ENCODE measurements around the gene PRDM5. TPM values are rescaled to one million over a fixed set of nuclear protein-coding genes. Genes with fewer than 3 reads are reported as not detected.

Gene PRDM5
- total and polyA plus RNA-seq, 9 of the 15 experiments (the other 6 are each of a cell fraction or from before 2014, with no cell fraction given) = not detected

DNA sequence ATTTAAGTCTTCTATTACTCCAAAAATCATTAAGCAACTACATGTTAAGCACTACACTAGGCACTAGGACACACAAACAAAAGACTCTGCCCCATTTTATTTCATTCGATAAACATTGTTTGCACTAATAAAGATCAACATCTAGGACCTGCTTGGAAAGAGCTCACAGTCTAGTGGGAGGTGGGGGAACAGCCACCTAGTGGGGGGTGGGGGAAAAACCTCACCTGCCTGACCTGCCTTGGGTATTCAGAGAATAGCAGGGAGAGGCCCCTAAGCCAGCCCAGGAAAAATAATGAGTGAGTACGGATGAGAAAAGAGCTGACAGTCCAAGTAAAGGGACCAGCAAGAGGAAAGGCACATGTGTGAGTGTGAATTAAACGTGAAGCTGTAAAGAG lies 52.2 kb downstream of the PRDM5 start:
- H3K9me3 ChIP-seq (replicated peaks; ENCODE audit: control insufficient read depth, insufficient read depth, low read depth, low read length) = no peaks in the 10 kb centered on the region
- 4% methylated on average over 2 of the region's 3 CpGs for WGBS (ENCODE audit: insufficient coverage, low coverage, missing lambda C conversion rate)

More for the DNA sequence above, 52.2 kb downstream of the PRDM5 start:
- ChIA-PET CTCF (ENCODE audit: low intra/inter-chr PET ratio) (no interaction called here), POLR2A (no interaction called here)
- H2AFZ ChIP-seq (ENCODE audit: low read depth, low read length) = no peak overlapping the region
- no peaks in the 10 kb centered on the region for H4K20me1 ChIP-seq (replicated peaks; ENCODE audit: control insufficient read depth, insufficient read depth, low read length)
- H3K27ac ChIP-seq (ENCODE audit: extremely low read depth, low read depth, low read length) = no peak overlapping the region
- H3K27me3 ChIP-seq (ENCODE audit: control insufficient read depth in 2 of 2, insufficient read depth in 2 of 2, low read length in 2 of 2) = no peaks in the 10 kb centered on the region
- no peak for FAIRE-seq
- no peak overlapping the region for H3K4me2 ChIP-seq (ENCODE audit: insufficient read depth, low read length)
- no peak for DNase-seq (ENCODE audit: extremely low read depth in 1 of 4, low spot score in 3 of 4)
- BruUV-seq (replicated peaks) = no TSS peak
- H3K79me2 ChIP-seq (ENCODE audit: control insufficient read depth, insufficient read depth, low read length) = no peaks in the 10 kb centered on the region
- TF ChIP-seq, protein P1, sequence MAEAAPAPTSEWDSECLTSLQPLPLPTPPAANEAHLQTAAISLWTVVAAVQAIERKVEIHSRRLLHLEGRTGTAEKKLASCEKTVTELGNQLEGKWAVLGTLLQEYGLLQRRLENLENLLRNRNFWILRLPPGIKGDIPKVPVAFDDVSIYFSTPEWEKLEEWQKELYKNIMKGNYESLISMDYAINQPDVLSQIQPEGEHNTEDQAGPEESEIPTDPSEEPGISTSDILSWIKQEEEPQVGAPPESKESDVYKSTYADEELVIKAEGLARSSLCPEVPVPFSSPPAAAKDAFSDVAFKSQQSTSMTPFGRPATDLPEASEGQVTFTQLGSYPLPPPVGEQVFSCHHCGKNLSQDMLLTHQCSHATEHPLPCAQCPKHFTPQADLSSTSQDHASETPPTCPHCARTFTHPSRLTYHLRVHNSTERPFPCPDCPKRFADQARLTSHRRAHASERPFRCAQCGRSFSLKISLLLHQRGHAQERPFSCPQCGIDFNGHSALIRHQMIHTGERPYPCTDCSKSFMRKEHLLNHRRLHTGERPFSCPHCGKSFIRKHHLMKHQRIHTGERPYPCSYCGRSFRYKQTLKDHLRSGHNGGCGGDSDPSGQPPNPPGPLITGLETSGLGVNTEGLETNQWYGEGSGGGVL (CRISPR knock-in tag; IDR thresholded peaks at IDR 0.05) = no peak
- TF ChIP-seq ZNF165 (CRISPR knock-in tag; IDR thresholded peaks at IDR 0.05; ENCODE audit: borderline replicate concordance) (no peak), CHD2 (IDR thresholded peaks at IDR 0.05; ENCODE audit: low read depth, low read length) (no peak), BDP1 (IDR thresholded peaks at IDR 0.05; ENCODE audit: insufficient read depth, insufficient read length) (no peak), ZNF282 (CRISPR knock-in tag; IDR thresholded peaks at IDR 0.05) (no peak), NELFE (IDR thresholded peaks at IDR 0.05; ENCODE audit: insufficient read depth, insufficient read length) (no peak), STAG1 (CRISPR knock-in tag; IDR thresholded peaks at IDR 0.05; ENCODE audit: borderline replicate concordance) (no peak), ZNF785 (CRISPR knock-in tag; IDR thresholded peaks at IDR 0.05) (no peak), ZBTB26 (CRISPR knock-in tag; IDR thresholded peaks at IDR 0.05) (no peak), RUNX1 (IDR thresholded peaks at IDR 0.05; ENCODE audit: low read depth) (no peak), SAFB (IDR thresholded peaks at IDR 0.05; ENCODE audit: borderline replicate concordance, low read depth, low read length) (no peak), BCL6 (CRISPR knock-in tag; IDR thresholded peaks at IDR 0.05) (no peak), CBX2 (IDR thresholded peaks at IDR 0.05; ENCODE audit: insufficient read depth, low read length, poor library complexity, severe bottlenecking) (no peak), ZNF3 (CRISPR knock-in tag; IDR thresholded peaks at IDR 0.05) (no peak), DIDO1 (tag; IDR thresholded peaks at IDR 0.05; ENCODE audit: low read depth) (no peak), L3MBTL2 (IDR thresholded peaks at IDR 0.05) (no peak), SUPT5H (IDR thresholded peaks at IDR 0.05) (no peak)
- TF ChIP-seq, protein P2, sequence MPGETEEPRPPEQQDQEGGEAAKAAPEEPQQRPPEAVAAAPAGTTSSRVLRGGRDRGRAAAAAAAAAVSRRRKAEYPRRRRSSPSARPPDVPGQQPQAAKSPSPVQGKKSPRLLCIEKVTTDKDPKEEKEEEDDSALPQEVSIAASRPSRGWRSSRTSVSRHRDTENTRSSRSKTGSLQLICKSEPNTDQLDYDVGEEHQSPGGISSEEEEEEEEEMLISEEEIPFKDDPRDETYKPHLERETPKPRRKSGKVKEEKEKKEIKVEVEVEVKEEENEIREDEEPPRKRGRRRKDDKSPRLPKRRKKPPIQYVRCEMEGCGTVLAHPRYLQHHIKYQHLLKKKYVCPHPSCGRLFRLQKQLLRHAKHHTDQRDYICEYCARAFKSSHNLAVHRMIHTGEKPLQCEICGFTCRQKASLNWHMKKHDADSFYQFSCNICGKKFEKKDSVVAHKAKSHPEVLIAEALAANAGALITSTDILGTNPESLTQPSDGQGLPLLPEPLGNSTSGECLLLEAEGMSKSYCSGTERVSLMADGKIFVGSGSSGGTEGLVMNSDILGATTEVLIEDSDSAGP (CRISPR knock-in tag; IDR thresholded peaks at IDR 0.05) = no peak
- ATAC-seq = no peak
- intact Hi-C loops (cut with micrococcal nuclease) = no loop called here
- no peaks in the 10 kb centered on the region for H3K9me1 ChIP-seq (ENCODE audit: control insufficient read depth, insufficient read depth, low read length)
- in situ Hi-C loops (cut with MboI) = no loop called here
- H3K4me1 ChIP-seq (replicated peaks in 1 of 2; ENCODE audit: control insufficient read depth in 2 of 2, insufficient read depth in 2 of 2, low read length in 2 of 2) = no peaks in the 10 kb centered on the region
- H3K9ac ChIP-seq (ENCODE audit: insufficient read depth in 1 of 2, low read depth in 2 of 2, low read length in 2 of 2) = no peak overlapping the region
- no peak overlapping the region for H3K4me3 ChIP-seq
- H3K36me3 ChIP-seq (ENCODE audit: control insufficient read depth, insufficient read depth, low read length) = no peaks in the 10 kb centered on the region
